Measurements from ENCODE around the gene RHOBTB3. TPM values are rescaled to one million over a fixed set of nuclear protein-coding genes. Genes with fewer than 3 reads are reported as not detected.

Gene RHOBTB3
- total RNA-seq = 120 and 154 TPM in 2 replicates

GRCh38 chr5:95730730-95731570, at the start of gene RHOBTB3:
RHOBTB3 (plus strand) TSS chr5:95731336; CDS start chr5:95731683, 347 bp downstream.

GRCh38 chr5:95682891-95683290, 48.2 kb upstream of the RHOBTB3 start, which contains the start of gene SPATA9:
SPATA9 (minus strand) TSS chr5:95682991; CDS start chr5:95682854, 137 bp downstream.

GRCh38 chr5:95822542-95823181, 91.5 kb downstream of the RHOBTB3 start, which contains the start of gene GLRX:
GLRX (minus strand) TSS chr5:95822726; CDS start chr5:95822662, 64 bp downstream.

Other genes with a start within 250 kb of the RHOBTB3 start
- 148 and 161 TPM in 2 replicates for gene SKIC3, start 176.4 kb upstream of the RHOBTB3 start, total RNA-seq
- gene ARSK, start 176.2 kb upstream of the RHOBTB3 start, total RNA-seq = 15.0 and 28.6 TPM in 2 replicates
- gene GPR150, start 111.2 kb upstream of the RHOBTB3 start, total RNA-seq = 0.40 and 0.46 TPM in 2 replicates
- gene RFESD, start 84.6 kb upstream of the RHOBTB3 start, total RNA-seq = 1.9 and 2.2 TPM in 2 replicates
- gene SPATA9, start 48.3 kb upstream of the RHOBTB3 start, total RNA-seq = 0.13 and 0.30 TPM in 2 replicates
- 24.8 and 59.6 TPM in 2 replicates for gene GLRX, start 91.4 kb downstream of the RHOBTB3 start, total RNA-seq
- gene ELL2, start 230.5 kb downstream of the RHOBTB3 start, total RNA-seq = 39.4 and 48.1 TPM in 2 replicates